ENCODE data around the gene TUSC2.

The TUSC2 gene

GRCh38 chr3:50339485-50340146 is 11.6 kb upstream of the TUSC2 start:
- no peaks in the 10 kb centered on the region for H3K27me3 ChIP-seq (ENCODE audit: insufficient read depth, poor library complexity, severe bottlenecking)
- peak overlapping the region; percentile 68 for H3K4me3 ChIP-seq (replicated peaks; ENCODE audit: insufficient read depth, low read length)
- H3K27ac ChIP-seq (replicated peaks): peak overlapping the region; percentile 99
- no peak for DNase-seq (ENCODE audit: low read depth in 1 of 2, low spot score in 1 of 2)
- TF ChIP-seq SPI1 (IDR thresholded peaks at IDR 0.05; ENCODE audit: borderline replicate concordance, low read depth): no peak
- no peak for TF ChIP-seq GABPA (IDR thresholded peaks at IDR 0.05; ENCODE audit: low read depth)
- TF ChIP-seq REST (IDR thresholded peaks at IDR 0.05; ENCODE audit: insufficient replicate concordance, low read depth): no peak
- no peak for TF ChIP-seq POLR2AphosphoS5 (IDR thresholded peaks at IDR 0.05; ENCODE audit: low read depth)
- no peak for TF ChIP-seq CTCF (IDR thresholded peaks at IDR 0.05; ENCODE audit: insufficient read depth, low read length)

DNA sequence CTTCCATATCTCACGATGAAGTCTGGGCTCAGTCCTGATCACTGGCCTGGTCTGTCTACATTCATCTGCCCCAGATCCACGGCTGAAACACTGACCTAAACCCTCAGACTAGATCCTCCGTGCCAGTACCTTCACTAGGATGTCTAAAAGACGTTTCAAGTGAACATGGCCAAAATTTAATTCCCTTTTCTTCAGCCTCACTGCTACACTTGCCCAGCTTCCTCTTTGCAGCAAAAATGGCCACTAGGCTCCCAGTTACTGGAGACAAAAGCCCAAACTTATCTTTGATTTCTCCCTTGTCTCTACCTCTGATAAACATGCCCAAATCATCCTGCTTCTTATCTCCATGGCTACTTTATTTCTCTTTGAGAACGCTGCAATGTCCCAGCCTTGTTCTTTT is 10.9 kb upstream of the TUSC2 start:
- Histone ChIP-seq H3K4me3 (replicated peaks; ENCODE audit: insufficient read depth, low read length) (peak overlapping the region; percentile 68), H3K27ac (replicated peaks) (peak overlapping the region; percentile 99), H3K27me3 (ENCODE audit: insufficient read depth, poor library complexity, severe bottlenecking) (no peaks in the 10 kb centered on the region)
- peak in 1 of 2 experiments; percentile 64 for DNase-seq (ENCODE audit: low read depth in 1 of 2, low spot score in 1 of 2)
- TF ChIP-seq POLR2AphosphoS5 (IDR thresholded peaks at IDR 0.05; ENCODE audit: low read depth) (no peak), SPI1 (IDR thresholded peaks at IDR 0.05; ENCODE audit: borderline replicate concordance, low read depth) (peak; percentile 54; the same call in 1 of the 2 replicates)

- H3K27me3 ChIP-seq (ENCODE audit: insufficient read depth, poor library complexity, severe bottlenecking): no peaks in the 10 kb centered on the region
- H3K27ac ChIP-seq (replicated peaks): peak overlapping the region; percentile 99
- H3K4me3 ChIP-seq (replicated peaks; ENCODE audit: insufficient read depth, low read length): peak overlapping the region; percentile 68
- peak; percentile 96 for TF ChIP-seq POLR2AphosphoS5 (IDR thresholded peaks at IDR 0.05; ENCODE audit: low read depth)
- TF ChIP-seq SPI1 (IDR thresholded peaks at IDR 0.05; ENCODE audit: borderline replicate concordance, low read depth): no peak
- TF ChIP-seq GABPA (IDR thresholded peaks at IDR 0.05; ENCODE audit: low read depth): no peak
- DNase-seq (ENCODE audit: low read depth in 1 of 2, low spot score in 1 of 2): peak; percentile 98 to 100
Measured at GRCh38 chr3:50337175-50337861, 9.3 kb upstream of the TUSC2 start.

- DNase-seq (ENCODE audit: low read depth in 1 of 2, low spot score in 1 of 2): no peak
- H3K27ac ChIP-seq (replicated peaks): peak overlapping the region; percentile 99
Measured at GRCh38 chr3:50336452-50337174, 8.6 kb upstream of the TUSC2 start.

More at GRCh38 chr3:50336452-50337174, 8.6 kb upstream of the TUSC2 start:
- peak overlapping the region; percentile 68 for H3K4me3 ChIP-seq (replicated peaks; ENCODE audit: insufficient read depth, low read length)
- TF ChIP-seq GABPA (IDR thresholded peaks at IDR 0.05; ENCODE audit: low read depth) (no peak), CTCF (IDR thresholded peaks at IDR 0.05; ENCODE audit: insufficient read depth, low read length) (no peak), POLR2AphosphoS5 (IDR thresholded peaks at IDR 0.05; ENCODE audit: low read depth) (no peak), SPI1 (IDR thresholded peaks at IDR 0.05; ENCODE audit: borderline replicate concordance, low read depth) (no peak), REST (IDR thresholded peaks at IDR 0.05; ENCODE audit: insufficient replicate concordance, low read depth) (no peak)
- no peaks in the 10 kb centered on the region for H3K27me3 ChIP-seq (ENCODE audit: insufficient read depth, poor library complexity, severe bottlenecking)

Data from HL-60 (cell line).